T-cell (primary cell): ENCODE measurements around the gene PTPN1. TPM values are rescaled to one million over a fixed set of nuclear protein-coding genes. Genes with fewer than 3 reads are reported as not detected.

ENCODE experiments used
- ATAC-seq, 4 experiments: fragments of 200-7000 bp in 3 of 4; fragments of 150-1000 bp in 1 of 4; cut with Tn5 transposase; replicated peaks in 1 of 4; 1 replicate in 3 of 4; 2 replicates in 1 of 4; pipeline ENCODE4 v1.10.0; 2021; ENCODE audit warnings: moderate library complexity in 3 of 4, mild to moderate bottlenecking in 2 of 4, moderate number of reproducible peaks in 1 of 4
- CTCF ChIA-PET, 2 donors: fragments of 300-600 bp; sonication (Branson Sonifier 250); formaldehyde crosslinking; loops; one replicate each; lab custom pipeline; 2022; ENCODE audit warnings: antibody characterized with exemption in 2 of 2; lab: Charles Lee
- POLR2A ChIA-PET, 2 donors: fragments of 300-600 bp; sonication (Branson Sonifier 250); formaldehyde crosslinking; loops; one replicate each; lab custom pipeline; 2022; ENCODE audit warnings: antibody characterized with exemption in 2 of 2; lab: Charles Lee
- DNase-seq, 35 experiments: peaks; one replicate each; pipeline versions ENCODE4 v3.0.0 to v3.0.0-alpha.2; 2013 to 2023
- H3K27ac ChIP-seq: one replicate; pipeline ENCODE4 v1.5.1; 2013; ENCODE audit warnings: low read length
- H3K27me3 ChIP-seq, 2 experiments: replicated peaks in 1 of 2; 1 replicate in 1 of 2; 2 replicates in 1 of 2; pipeline versions ENCODE4 v1.6.1 to v1.7.0; 2013; ENCODE audit warnings: low read length in 1 of 2, mixed read lengths in 1 of 2; ENCODE audit not compliant: control insufficient read depth in 2 of 2, insufficient read depth in 2 of 2; ENCODE audit errors: extremely low read depth in 1 of 2
- H3K36me3 ChIP-seq, 2 donors: 1 replicate in 1 of 2; 2 replicates in 1 of 2; pipeline versions ENCODE4 v1.6.1 to v1.7.0; 2013; ENCODE audit warnings: low read length in 1 of 2; ENCODE audit not compliant: control insufficient read depth in 2 of 2, insufficient read depth in 1 of 2; ENCODE audit errors: extremely low read depth in 1 of 2
- H3K4me1 ChIP-seq, 2 experiments: 1 replicate in 1 of 2; 2 replicates in 1 of 2; pipeline versions ENCODE4 v1.6.1 to v1.7.0; 2013; ENCODE audit warnings: low read length in 2 of 2, mixed read lengths in 1 of 2; ENCODE audit not compliant: insufficient read depth in 2 of 2, control insufficient read depth in 1 of 2; ENCODE audit errors: extremely low read depth in 1 of 2
- H3K4me3 ChIP-seq, 2 donors: 1 replicate in 1 of 2; 2 replicates in 1 of 2; pipeline versions ENCODE4 v1.5.1 to v1.7.0; 2013; ENCODE audit warnings: mild to moderate bottlenecking in 2 of 2, low read length in 1 of 2, moderate library complexity in 1 of 2; ENCODE audit not compliant: control insufficient read depth in 1 of 2; ENCODE audit errors: extremely low read depth in 1 of 2
- H3K9me3 ChIP-seq: 2 replicates; pipeline ENCODE4 v1.7.0; 2013
- H3K27ac Mint-ChIP-seq, 2 donors: one replicate each; pipeline ENCODE4 v1.8.0; 2020 to 2021; ENCODE audit warnings: mild to moderate bottlenecking in 2 of 2, mixed read lengths in 2 of 2
- H3K27me3 Mint-ChIP-seq, 2 donors: one replicate each; pipeline ENCODE4 v1.8.0; 2021 to 2022; ENCODE audit warnings: mixed read lengths in 2 of 2
- H3K36me3 Mint-ChIP-seq: one replicate; pipeline ENCODE4 v1.8.0; 2021; ENCODE audit warnings: mixed read lengths
- H3K4me1 Mint-ChIP-seq, 3 donors: one replicate each; pipeline ENCODE4 v1.8.0; 2020 to 2022; ENCODE audit warnings: mixed read lengths in 3 of 3, mild to moderate bottlenecking in 1 of 3
- H3K4me3 Mint-ChIP-seq, 3 donors: one replicate each; pipeline ENCODE4 v1.8.0; 2020 to 2022; ENCODE audit warnings: mild to moderate bottlenecking in 3 of 3, mixed read lengths in 3 of 3, moderate library complexity in 3 of 3
- H3K9me3 Mint-ChIP-seq, 3 donors: one replicate each; pipeline ENCODE4 v1.8.0; 2020 to 2022; ENCODE audit warnings: mixed read lengths in 3 of 3
- WGBS: methylation state at CpG from one replicate; pipeline ENCODE4 v1.1.5; 2013; ENCODE audit warnings: missing lambda C conversion rate; ENCODE audit not compliant: insufficient coverage; 5-methylcytosine and 5-hydroxymethylcytosine counted together
- total RNA-seq, 35 experiments: library from RNA in 6 of 35; stranded (reverse) in 6 of 35; fragments of 120-200 nt in 1 of 35; gene quantifications; one replicate each; pipeline versions ENCODE4 v1.2.1 to v1.2.4 and lab custom pipeline; 2013 to 2026

The PTPN1 gene
- total RNA-seq, 5 donors from 2014 or later (not counting 1 experiment from before 2014, with no cell fraction given): 50.7 to 67.9 (median 55.3) TPM

DNA sequence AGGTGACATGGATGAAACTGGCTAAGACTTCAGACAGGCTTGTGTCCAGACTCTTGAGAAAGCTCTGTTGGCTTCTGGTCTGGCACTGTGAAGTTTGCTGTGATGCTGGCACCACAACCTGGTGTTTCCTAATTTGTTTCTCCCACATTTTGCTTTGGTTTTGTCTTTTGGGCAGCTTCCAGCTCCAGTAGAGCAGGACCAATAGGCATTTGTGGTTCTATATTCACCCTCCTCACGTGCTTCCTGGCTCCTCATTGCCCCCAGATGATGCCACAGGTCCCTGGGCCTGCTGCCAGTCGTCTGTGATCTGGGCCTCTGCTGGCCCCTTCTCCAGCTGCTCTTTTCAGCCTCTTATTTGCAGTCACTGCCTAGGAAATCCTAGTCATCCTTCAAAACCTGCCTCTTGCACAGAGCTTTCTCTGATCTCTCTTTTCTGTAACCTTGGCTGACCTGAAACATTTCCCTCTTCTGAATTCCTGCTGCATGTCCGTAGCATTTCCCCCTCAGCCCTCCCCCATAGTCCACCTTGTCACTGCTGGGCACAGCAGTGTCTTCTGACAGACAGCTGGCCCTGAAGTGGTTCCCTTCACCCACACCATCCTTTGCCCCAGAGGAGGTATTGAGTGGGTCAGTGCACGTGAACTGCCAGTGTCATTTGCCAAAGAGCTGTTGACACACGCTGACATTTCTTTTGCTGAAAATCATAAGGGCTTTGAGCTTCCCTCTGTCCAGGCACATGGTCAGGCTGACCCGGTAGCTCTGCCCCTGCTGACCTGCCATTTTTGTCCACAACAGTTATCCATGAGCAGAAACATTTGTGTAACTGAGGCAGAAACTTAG, 63.0 kb downstream of the PTPN1 start:
- ATAC-seq (no peak), DNase-seq (no peak)
- Histone ChIP-seq H3K4me1 (peaks cover 7 to 29% of the 10 kb centered on the region in 2 experiments), H3K4me3 (no peak overlapping the region), H3K27ac (no peak overlapping the region), H3K9me3 (no peaks in the 10 kb centered on the region), H3K36me3 (peaks cover 23 to 86% of the 10 kb centered on the region in 2 donors), H3K27me3 (no peaks in the 10 kb centered on the region)
- Mint-ChIP-seq H3K27me3 (no peaks in the 10 kb centered on the region), H3K36me3 (peaks cover 50% of the 10 kb centered on the region), H3K27ac (peak overlapping the region; percentile 69 to 78), H3K4me1 (peaks cover 52 to 65% (median 61%) of the 10 kb centered on the region in 3 donors), H3K9me3 (no peaks in the 10 kb centered on the region), H3K4me3 (no peak overlapping the region)
- ChIA-PET POLR2A (no interaction called here), CTCF (interaction anchor here (0.6 to 1.3 kb wide), 9 partner anchors 17 to 394 kb away, joined by 3 to 4 read pairs (median 3); no protein-coding TSS in a partner anchor)
- 77% methylated on average over 6 of the region's 6 CpGs for WGBS

DNA sequence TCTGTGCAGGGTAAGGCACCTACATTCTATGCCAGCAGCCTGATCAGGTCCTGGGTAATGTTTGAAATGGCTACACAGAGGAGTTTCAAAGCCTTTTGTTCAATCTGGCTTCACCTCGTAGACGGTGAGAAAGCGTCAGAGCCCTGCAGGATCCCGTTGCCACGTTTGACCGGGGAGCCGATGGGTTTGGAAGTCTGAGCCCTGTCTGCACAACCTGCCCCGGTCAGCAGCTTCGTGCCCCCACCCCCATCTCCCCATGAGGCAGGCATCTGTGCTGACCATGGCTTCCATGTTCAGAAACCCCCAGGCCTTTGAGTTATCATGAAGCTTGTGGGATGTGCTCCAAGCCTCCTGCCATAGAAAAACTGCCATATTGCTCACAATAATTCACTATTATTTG, 63.9 kb downstream of the PTPN1 start:
- Mint-ChIP-seq H3K27me3 (no peaks in the 10 kb centered on the region), H3K36me3 (peaks cover 50% of the 10 kb centered on the region), H3K4me3 (no peak overlapping the region), H3K4me1 (peaks cover 43 to 57% (median 52%) of the 10 kb centered on the region in 3 donors), H3K9me3 (no peaks in the 10 kb centered on the region), H3K27ac (peak overlapping the region in 1 of 2 donors; percentile 2)
- no peak overlapping the region for H3K27ac ChIP-seq
- H3K9me3 ChIP-seq: no peaks in the 10 kb centered on the region
- POLR2A ChIA-PET: no interaction called here
- ATAC-seq (no peak), DNase-seq (no peak)
- CTCF ChIA-PET: interaction anchor here (0.6 to 3.0 kb wide), 7 partner anchors 25 to 366 kb away, joined by 3 to 13 read pairs (median 3); no protein-coding TSS in a partner anchor
- H3K4me1 ChIP-seq: peaks cover 7 to 23% of the 10 kb centered on the region in 2 experiments
- peaks cover 29 to 86% of the 10 kb centered on the region in 2 donors for H3K36me3 ChIP-seq
- WGBS: 100% methylated on average over 7 of the region's 9 CpGs
- H3K4me3 ChIP-seq: no peak overlapping the region
- no peaks in the 10 kb centered on the region for H3K27me3 ChIP-seq

DNA sequence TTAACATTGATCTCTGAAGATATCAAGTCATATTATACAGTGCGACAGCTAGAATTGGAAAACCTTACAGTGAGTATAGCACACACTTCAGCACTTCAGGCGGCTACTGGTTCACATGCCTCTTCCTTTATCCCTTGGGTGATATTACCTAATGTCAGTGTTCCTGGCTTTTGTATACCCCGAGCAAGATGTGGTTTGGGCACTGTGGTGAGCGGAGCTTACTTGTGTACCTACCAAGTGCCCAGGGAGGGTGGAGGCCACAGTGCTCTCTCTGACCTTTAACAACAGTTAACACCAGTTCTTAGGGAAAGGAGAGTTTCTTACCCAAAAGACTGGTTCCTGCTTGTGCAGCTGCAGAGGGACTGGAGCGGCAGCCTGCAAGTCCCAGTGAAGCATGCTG, 64.4 kb downstream of the PTPN1 start:
- no peaks in the 10 kb centered on the region for H3K9me3 Mint-ChIP-seq
- H3K4me3 Mint-ChIP-seq: no peak overlapping the region
- no peaks in the 10 kb centered on the region for H3K9me3 ChIP-seq
- ATAC-seq (no peak), DNase-seq (no peak)
- peaks cover 6 to 18% of the 10 kb centered on the region in 2 experiments for H3K4me1 ChIP-seq
- CTCF ChIA-PET: interaction anchor here (0.6 to 3.0 kb wide), 5 partner anchors 61 to 631 kb away, joined by 3 to 16 read pairs (median 7); no protein-coding TSS in a partner anchor
- 100% methylated on average over 1 of the region's 5 CpGs for WGBS
- H3K4me3 ChIP-seq: no peak overlapping the region
- peaks cover 38 to 52% (median 47%) of the 10 kb centered on the region in 3 donors for H3K4me1 Mint-ChIP-seq
- H3K27ac Mint-ChIP-seq: peak overlapping the region; percentile 2 to 66
- H3K27ac ChIP-seq: no peak overlapping the region
- POLR2A ChIA-PET: no interaction called here
- no peaks in the 10 kb centered on the region for H3K27me3 ChIP-seq
- H3K27me3 Mint-ChIP-seq: no peaks in the 10 kb centered on the region
- peaks cover 28 to 86% of the 10 kb centered on the region in 2 donors for H3K36me3 ChIP-seq
- H3K36me3 Mint-ChIP-seq: peaks cover 50% of the 10 kb centered on the region

DNA sequence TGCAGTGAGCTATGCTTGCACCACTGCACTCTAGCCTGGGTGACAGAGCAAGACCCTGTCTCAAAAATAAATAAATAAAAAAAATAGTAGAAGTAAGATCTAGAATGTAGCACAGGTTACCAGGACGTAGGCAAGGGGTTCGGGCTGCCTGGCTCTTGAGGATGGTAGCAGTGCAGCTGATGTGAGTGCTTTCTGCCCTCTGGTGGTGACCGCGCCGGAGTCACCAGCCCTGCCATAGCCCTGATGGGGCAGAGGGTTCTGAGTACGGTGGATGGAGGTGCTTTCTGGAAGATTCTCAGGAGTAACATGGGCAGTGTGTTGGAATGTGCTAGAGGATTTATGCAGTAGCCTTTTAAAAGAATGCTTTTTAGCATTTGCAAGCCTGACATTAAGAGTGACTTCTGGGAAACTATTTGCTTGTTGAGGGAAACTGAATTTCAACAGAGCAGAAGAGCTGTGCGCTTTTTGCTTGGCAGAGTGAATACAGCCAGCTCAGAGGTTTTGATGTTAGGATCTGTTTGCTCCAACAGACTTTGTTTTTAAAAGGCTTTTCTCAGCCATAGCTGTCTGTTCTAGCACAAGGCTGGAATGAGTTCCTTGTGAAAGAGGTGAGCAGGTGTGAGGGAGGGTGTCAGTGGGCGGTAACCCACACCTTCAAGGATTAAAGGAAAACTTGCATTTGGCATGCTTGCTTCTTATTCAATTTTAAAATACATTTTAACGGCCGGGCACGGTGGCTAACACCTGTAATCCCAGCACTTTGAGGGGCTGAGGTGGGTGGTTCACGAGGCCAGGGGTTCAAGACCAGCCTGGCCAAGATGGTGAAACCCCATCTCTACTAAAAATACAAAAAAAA, 65.9 kb downstream of the PTPN1 start:
- H3K9me3 ChIP-seq: no peaks in the 10 kb centered on the region
- H3K36me3 ChIP-seq: peaks cover 35 to 92% of the 10 kb centered on the region in 2 donors
- POLR2A ChIA-PET: interaction anchor here (0.6 kb wide), 2 partner anchors 65 to 385 kb away, joined by 4 to 7 read pairs; no protein-coding TSS in a partner anchor
- DNase-seq (peak; percentile 18 to 73 (median 55)), ATAC-seq (peak; percentile 82 to 89 (median 86))
- CTCF ChIA-PET: interaction anchor here (0.6 to 3.0 kb wide), 7 partner anchors 10 to 98 kb away, joined by 3 to 16 read pairs (median 3); no protein-coding TSS in a partner anchor
- H3K27ac ChIP-seq: no peak overlapping the region
- Mint-ChIP-seq H3K9me3 (no peaks in the 10 kb centered on the region), H3K4me3 (no peak overlapping the region), H3K27ac (peak overlapping the region; percentile 71), H3K4me1 (peaks cover 32 to 38% (median 32%) of the 10 kb centered on the region in 3 donors), H3K36me3 (peaks cover 62% of the 10 kb centered on the region), H3K27me3 (no peaks in the 10 kb centered on the region)
- no peak overlapping the region for H3K4me3 ChIP-seq
- no peaks in the 10 kb centered on the region for H3K27me3 ChIP-seq
- H3K4me1 ChIP-seq: peaks cover 0 to 5% of the 10 kb centered on the region in 2 experiments
- WGBS: 51% methylated on average over 8 of the region's 12 CpGs

DNA sequence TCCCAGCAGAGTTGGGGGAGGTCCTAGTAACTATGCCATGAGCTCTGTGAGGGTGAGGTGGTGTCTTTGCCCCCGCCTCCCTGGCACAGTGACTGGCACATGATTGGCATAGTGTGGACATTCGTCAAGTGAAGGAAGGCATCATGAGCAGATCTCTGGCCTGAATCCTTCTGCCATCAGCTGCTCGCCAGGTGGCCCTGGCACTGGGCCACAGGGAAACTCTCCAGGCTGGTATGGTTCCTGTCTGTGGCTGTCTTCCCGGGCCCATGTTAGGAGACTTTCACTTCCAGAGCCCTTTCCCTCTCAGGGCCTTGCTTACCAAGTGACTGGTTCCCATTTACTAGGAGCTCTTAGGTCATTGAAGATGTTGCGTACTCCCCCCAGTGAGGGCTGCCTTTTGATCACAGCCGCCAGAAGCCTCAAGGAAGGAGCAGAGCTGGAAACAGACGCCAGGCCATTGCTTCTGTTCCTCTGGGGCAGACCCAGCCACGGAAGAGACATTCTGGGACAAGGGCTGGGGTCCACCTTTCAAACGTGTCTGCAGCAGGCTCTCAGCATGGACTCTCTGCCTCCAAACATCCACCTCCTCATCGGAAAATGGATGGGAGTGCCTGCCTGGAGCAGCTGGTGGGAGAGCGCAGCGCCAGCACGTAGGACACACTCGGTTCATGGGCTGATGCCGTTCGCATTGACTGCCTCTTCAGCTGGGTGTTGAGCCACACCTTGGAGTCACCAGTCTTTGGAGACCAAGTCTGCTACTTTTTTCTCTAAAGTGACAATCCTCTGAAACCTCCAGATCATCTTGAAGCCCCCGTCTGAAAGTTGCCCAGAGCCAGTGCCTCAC, 67.2 kb downstream of the PTPN1 start:
- Histone ChIP-seq H3K4me3 (no peak overlapping the region), H3K27ac (no peak overlapping the region), H3K9me3 (no peaks in the 10 kb centered on the region), H3K4me1 (peaks cover 0 to 4% of the 10 kb centered on the region in 2 experiments), H3K36me3 (peaks cover 39 to 92% of the 10 kb centered on the region in 2 donors), H3K27me3 (no peaks in the 10 kb centered on the region)
- Mint-ChIP-seq H3K27ac (no peak overlapping the region), H3K36me3 (peaks cover 57% of the 10 kb centered on the region), H3K4me3 (no peak overlapping the region), H3K27me3 (no peaks in the 10 kb centered on the region), H3K9me3 (no peaks in the 10 kb centered on the region), H3K4me1 (peaks cover 19 to 25% (median 20%) of the 10 kb centered on the region in 3 donors)
- DNase-seq: no peak
- ChIA-PET CTCF (interaction anchor here (0.5 to 0.8 kb wide), 3 partner anchors 8 to 100 kb away, joined by 3 to 4 read pairs (median 3); no protein-coding TSS in a partner anchor), POLR2A (no interaction called here)
- 90% methylated on average over 15 of the region's 17 CpGs for WGBS
- no peak for ATAC-seq
